ENCODE results near the gene MAP1B.

DNA sequence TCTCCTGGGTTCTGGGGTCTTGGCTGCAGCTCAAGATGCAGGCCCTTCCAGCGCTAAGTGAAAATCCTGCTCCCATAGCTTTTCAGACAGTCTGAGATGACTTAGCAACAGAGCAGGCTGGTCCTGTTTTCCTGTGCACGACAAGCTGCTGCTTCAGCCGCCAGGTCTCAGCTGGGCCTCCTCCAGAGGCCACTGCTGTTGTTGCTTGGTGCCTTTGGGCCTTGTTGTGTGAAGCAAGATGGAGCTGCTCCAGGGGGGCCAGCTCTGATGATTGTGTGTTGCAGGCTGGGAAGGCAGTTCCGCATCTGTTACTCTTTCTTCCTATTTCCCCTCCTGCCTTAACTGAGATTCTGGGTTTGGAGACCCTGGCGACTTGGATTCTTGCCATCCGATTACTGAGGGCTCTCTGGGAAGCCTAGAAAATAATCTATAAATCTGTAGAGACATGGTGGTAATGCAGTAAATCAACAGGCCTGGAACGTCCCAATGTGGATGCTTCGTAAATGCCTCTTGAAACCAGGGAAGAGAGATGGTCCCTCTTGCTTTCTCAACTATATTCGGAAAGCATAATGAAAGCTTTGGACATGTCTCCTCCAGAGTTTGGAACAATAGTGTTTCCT, 3.2 kb downstream of the MAP1B start:
- TF ChIP-seq, protein P1, sequence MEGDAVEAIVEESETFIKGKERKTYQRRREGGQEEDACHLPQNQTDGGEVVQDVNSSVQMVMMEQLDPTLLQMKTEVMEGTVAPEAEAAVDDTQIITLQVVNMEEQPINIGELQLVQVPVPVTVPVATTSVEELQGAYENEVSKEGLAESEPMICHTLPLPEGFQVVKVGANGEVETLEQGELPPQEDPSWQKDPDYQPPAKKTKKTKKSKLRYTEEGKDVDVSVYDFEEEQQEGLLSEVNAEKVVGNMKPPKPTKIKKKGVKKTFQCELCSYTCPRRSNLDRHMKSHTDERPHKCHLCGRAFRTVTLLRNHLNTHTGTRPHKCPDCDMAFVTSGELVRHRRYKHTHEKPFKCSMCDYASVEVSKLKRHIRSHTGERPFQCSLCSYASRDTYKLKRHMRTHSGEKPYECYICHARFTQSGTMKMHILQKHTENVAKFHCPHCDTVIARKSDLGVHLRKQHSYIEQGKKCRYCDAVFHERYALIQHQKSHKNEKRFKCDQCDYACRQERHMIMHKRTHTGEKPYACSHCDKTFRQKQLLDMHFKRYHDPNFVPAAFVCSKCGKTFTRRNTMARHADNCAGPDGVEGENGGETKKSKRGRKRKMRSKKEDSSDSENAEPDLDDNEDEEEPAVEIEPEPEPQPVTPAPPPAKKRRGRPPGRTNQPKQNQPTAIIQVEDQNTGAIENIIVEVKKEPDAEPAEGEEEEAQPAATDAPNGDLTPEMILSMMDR (IDR thresholded peaks at IDR 0.05; ENCODE audit: poor library complexity, severe bottlenecking) = no peak
- peak; percentile 43 for TF ChIP-seq POLR2AphosphoS5 (IDR thresholded peaks at IDR 0.05)
- no peak for TF ChIP-seq EZH2 (IDR thresholded peaks at IDR 0.05; ENCODE audit: borderline replicate concordance, insufficient read depth, low read length, poor library complexity, severe bottlenecking)
- no peak for TF ChIP-seq EP300 (conservative IDR thresholded peaks at IDR 0.05; ENCODE audit: poor library complexity, severe bottlenecking)
